HepG2 (cell line): ENCODE data around the gene EGR1. TPM values are rescaled to one million over a fixed set of nuclear protein-coding genes. Genes with fewer than 3 reads are reported as not detected.

Source experiments
- ARID2 ChIP-seq: sonication (generic); formaldehyde crosslinking; IDR thresholded peaks from 2 replicates; pipeline ENCODE4 v1.8.1; 2022; ENCODE audit warnings: mild to moderate bottlenecking, missing genetic modification reagents, borderline replicate concordance
- ARNTL ChIP-seq: sonication (generic); formaldehyde crosslinking; IDR thresholded peaks from 2 replicates; pipeline ENCODE4 v1.4.0; 2020; ENCODE audit warnings: mild to moderate bottlenecking, missing genetic modification reagents
- GATAD2A ChIP-seq: IDR thresholded peaks from 2 replicates; pipeline ENCODE4 v1.6.1; 2016
- POGZ ChIP-seq: sonication (generic); formaldehyde crosslinking; IDR thresholded peaks from 2 replicates; pipeline ENCODE4 v1.4.0; 2020; ENCODE audit warnings: mild to moderate bottlenecking, missing genetic modification reagents
- SMC3 ChIP-seq: IDR thresholded peaks from 2 replicates; pipeline ENCODE4 v1.6.1; 2011; ENCODE audit warnings: low read length, improper control_type of control experiment
- ZNF331 ChIP-seq: sonication (generic); formaldehyde crosslinking; IDR thresholded peaks from 2 replicates; pipeline ENCODE4 v1.4.0; 2020; ENCODE audit warnings: missing genetic modification reagents
- ZNF34 ChIP-seq: sonication (generic); formaldehyde crosslinking; IDR thresholded peaks from 2 replicates; pipeline ENCODE4 v1.4.0; 2020; ENCODE audit warnings: mild to moderate bottlenecking, missing genetic modification reagents, borderline replicate concordance
- ZNF501 ChIP-seq: sonication (generic); formaldehyde crosslinking; IDR thresholded peaks from 2 replicates; pipeline ENCODE4 v1.5.1; 2020; ENCODE audit warnings: mild to moderate bottlenecking, moderate library complexity, missing genetic modification reagents
- ZNF850 ChIP-seq: sonication (generic); formaldehyde crosslinking; conservative IDR thresholded peaks from 2 replicates; pipeline ENCODE4 v1.9.0; 2021; ENCODE audit warnings: mild to moderate bottlenecking, missing genetic modification reagents
- polyA plus RNA-seq, 8 experiments: library from polyadenylated mRNA; depleted of rRNA in 3 of 8; stranded (reverse) in 7 of 8; unstranded in 1 of 8; fragments of >200 nt; fragmentation: Illumina TruSeq in 4 of 8; extraction: Trizol in 4 of 8; gene quantifications; 2 replicates each; pipeline versions ENCODE4 v1.2.1 to v1.2.3, GENCODE V29; 2011 to 2016; ENCODE audit warnings: low read depth in 4 of 8, missing spikeins in 1 of 8, mixed read lengths in 1 of 8; ENCODE audit not compliant: insufficient read depth in 1 of 8
- total RNA-seq, 5 experiments: library from RNA; depleted of rRNA; stranded (reverse); fragments of >200 nt; fragmentation: Illumina TruSeq; extraction: Trizol; gene quantifications; 2 replicates each; pipeline ENCODE4 v1.2.3, GENCODE V29; 2016; ENCODE audit warnings: low read depth in 1 of 5
- TF ChIP-seq, protein P1 (sequence below): sonication (generic); formaldehyde crosslinking; IDR thresholded peaks from 2 replicates; pipeline ENCODE4 v1.4.0; 2020; ENCODE audit warnings: mild to moderate bottlenecking, missing genetic modification reagents

Gene EGR1
- total and polyA plus RNA-seq, 2 of the 13 experiments (the other 11 are each of a cell fraction or from before 2014, with no cell fraction given) = 4.1 to 4.5 TPM

DNA sequence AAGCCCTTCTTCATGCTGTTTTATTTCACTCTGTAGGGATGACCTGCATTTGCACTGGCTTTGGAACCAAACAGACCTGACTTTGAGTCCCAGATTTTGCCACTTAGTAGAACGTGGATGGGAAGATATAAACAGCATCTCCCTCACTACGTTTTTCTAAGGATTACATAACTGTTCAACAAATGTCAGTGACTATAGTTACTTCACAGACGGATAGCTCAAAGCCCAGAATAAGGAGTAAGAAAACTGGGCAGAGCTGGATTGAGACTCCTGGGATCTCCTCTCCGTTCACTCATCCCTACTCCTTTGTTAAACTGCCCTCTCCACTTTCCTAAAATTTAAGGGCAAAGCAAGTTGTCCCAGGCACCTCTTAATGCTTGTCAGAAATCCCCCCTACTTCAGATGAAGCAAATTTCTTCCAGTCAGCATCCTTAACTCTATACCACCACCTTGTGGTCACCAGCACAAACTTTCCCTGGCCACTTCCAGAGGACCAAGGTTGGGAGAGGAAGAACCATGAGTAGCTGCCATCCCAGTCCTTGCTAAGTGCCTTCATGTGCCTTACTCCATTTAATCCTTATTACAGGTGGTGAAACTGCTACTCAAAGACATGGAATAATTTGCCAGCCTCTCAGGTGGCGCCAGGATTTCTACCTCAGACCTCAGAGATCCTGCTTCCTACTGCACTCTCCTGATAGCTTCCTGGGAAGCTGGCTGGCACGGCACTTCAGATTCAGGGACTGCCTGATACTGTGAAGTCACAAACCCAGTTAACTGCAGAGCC, 38.4 kb downstream of the EGR1 start (continued):
- TF ChIP-seq POGZ (CRISPR knock-in tag) (0 out of 2 replicates have a peak, but pooled peaks have one; percentile 25), ARID2 (CRISPR knock-in tag) (0 out of 2 replicates have a peak, but pooled peaks have one; percentile 40), ZNF34 (CRISPR knock-in tag) (no peak), ZNF331 (CRISPR knock-in tag) (0 out of 2 replicates have a peak, but pooled peaks have one; percentile 14), ZNF501 (CRISPR knock-in tag) (0 out of 2 replicates have a peak, but pooled peaks have one; percentile 35), ARNTL (CRISPR knock-in tag) (no peak), GATAD2A (CRISPR knock-in tag) (peak; percentile 46), SMC3 (peak; percentile 92), ZNF850 (no peak)
- TF ChIP-seq, protein P1, sequence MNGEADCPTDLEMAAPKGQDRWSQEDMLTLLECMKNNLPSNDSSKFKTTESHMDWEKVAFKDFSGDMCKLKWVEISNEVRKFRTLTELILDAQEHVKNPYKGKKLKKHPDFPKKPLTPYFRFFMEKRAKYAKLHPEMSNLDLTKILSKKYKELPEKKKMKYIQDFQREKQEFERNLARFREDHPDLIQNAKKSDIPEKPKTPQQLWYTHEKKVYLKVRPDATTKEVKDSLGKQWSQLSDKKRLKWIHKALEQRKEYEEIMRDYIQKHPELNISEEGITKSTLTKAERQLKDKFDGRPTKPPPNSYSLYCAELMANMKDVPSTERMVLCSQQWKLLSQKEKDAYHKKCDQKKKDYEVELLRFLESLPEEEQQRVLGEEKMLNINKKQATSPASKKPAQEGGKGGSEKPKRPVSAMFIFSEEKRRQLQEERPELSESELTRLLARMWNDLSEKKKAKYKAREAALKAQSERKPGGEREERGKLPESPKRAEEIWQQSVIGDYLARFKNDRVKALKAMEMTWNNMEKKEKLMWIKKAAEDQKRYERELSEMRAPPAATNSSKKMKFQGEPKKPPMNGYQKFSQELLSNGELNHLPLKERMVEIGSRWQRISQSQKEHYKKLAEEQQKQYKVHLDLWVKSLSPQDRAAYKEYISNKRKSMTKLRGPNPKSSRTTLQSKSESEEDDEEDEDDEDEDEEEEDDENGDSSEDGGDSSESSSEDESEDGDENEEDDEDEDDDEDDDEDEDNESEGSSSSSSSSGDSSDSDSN (CRISPR knock-in tag) = 0 out of 2 replicates have a peak, but pooled peaks have one; percentile 21
